Calu3 (cell line): ENCODE results near the gene RRP9. TPM values are rescaled to one million over a fixed set of nuclear protein-coding genes. Genes with fewer than 3 reads are reported as not detected.
A peak's percentile ranks its signal among the peaks of the same experiment; 100 is the strongest.

Source experiments
- BruUV-seq: library from RNA; stranded (reverse); fragments of 400-500 nt; replicated peaks from 2 replicates; lab custom pipeline; 2021; lab: Mats Ljungman, UMichigan
- CTCF ChIA-PET: fragments of 300-600 bp; sonication (Branson Sonifier 250); formaldehyde crosslinking; loops from one replicate; lab custom pipeline; 2022; ENCODE audit warnings: antibody characterized with exemption; lab: Charles Lee
- DNase-seq: peaks from one replicate; pipeline ENCODE4 v3.0.0; 2022
- H3K27ac Mint-ChIP-seq: one replicate; pipeline ENCODE4 v1.8.0; 2022; ENCODE audit warnings: mixed read lengths; ENCODE audit not compliant: unreplicated experiment
- H3K27me3 Mint-ChIP-seq: one replicate; pipeline ENCODE4 v1.8.0; 2022; ENCODE audit warnings: mixed read lengths; ENCODE audit not compliant: unreplicated experiment
- H3K36me3 Mint-ChIP-seq: one replicate; pipeline ENCODE4 v1.8.0; 2022; ENCODE audit warnings: mild to moderate bottlenecking, moderate library complexity, mixed read lengths; ENCODE audit not compliant: insufficient read depth, unreplicated experiment
- H3K4me1 Mint-ChIP-seq: one replicate; pipeline ENCODE4 v1.8.0; 2022; ENCODE audit warnings: mild to moderate bottlenecking, low read depth, mixed read lengths; ENCODE audit not compliant: unreplicated experiment
- H3K4me3 Mint-ChIP-seq: one replicate; pipeline ENCODE4 v1.8.0; 2022; ENCODE audit warnings: mild to moderate bottlenecking, low read depth, moderate library complexity, mixed read lengths; ENCODE audit not compliant: unreplicated experiment
- H3K9me3 Mint-ChIP-seq: one replicate; pipeline ENCODE4 v1.8.0; 2022; ENCODE audit warnings: low read depth, mixed read lengths; ENCODE audit not compliant: unreplicated experiment
- CTCF ChIP-seq: fragments of 200-600 bp; IDR thresholded peaks from one replicate; pipeline ENCODE4 v1.8.0; 2022; ENCODE audit warnings: antibody characterized with exemption; ENCODE audit not compliant: unreplicated experiment
- intact Hi-C: fragments of 100-400 bp; cut with micrococcal nuclease; formaldehyde crosslinking; loops from one replicate; pipeline ENCODE4 v1.10.0; 2022; ENCODE audit not compliant: unreplicated experiment
- total RNA-seq: library from RNA; stranded (reverse); gene quantifications from 2 replicates; pipeline ENCODE4 v1.2.3, GENCODE V29; 2022

The RRP9 gene
- total RNA-seq, 1 experiment from 2014 or later: 39.3 TPM

- intact Hi-C loops: no loop called here
- DNase-seq: no peak
- TF ChIP-seq CTCF: no peak
- H3K4me1 Mint-ChIP-seq: no peaks in the 10 kb centered on the region
- CTCF ChIA-PET: no interaction called here
- H3K9me3 Mint-ChIP-seq: no peaks in the 10 kb centered on the region
- peaks cover 47% of the 10 kb centered on the region for H3K27me3 Mint-ChIP-seq
- no TSS peak for BruUV-seq
- no peaks in the 10 kb centered on the region for H3K36me3 Mint-ChIP-seq
- peak within 1 kb of the TSS; percentile 55 for H3K4me3 Mint-ChIP-seq
- no peak within 1 kb of the TSS for H3K27ac Mint-ChIP-seq
These were observed 13.6 kb upstream of the RRP9 start, which contains the start of gene GPR62 for GRCh38 chr3:51955175-51955892. GPR62 (plus strand) TSS chr3:51955381; CDS start chr3:51955653, 272 bp downstream.

GRCh38 chr3:51954713-51955112, 13.0 kb upstream of the RRP9 start:
- BruUV-seq: no TSS peak
- intact Hi-C loops: no loop called here
- H3K36me3 Mint-ChIP-seq: no peaks in the 10 kb centered on the region
- no peak overlapping the region for H3K4me3 Mint-ChIP-seq
- DNase-seq: no peak
- peaks cover 47% of the 10 kb centered on the region for H3K27me3 Mint-ChIP-seq
- CTCF ChIA-PET: no interaction called here
- H3K4me1 Mint-ChIP-seq: no peaks in the 10 kb centered on the region
- H3K27ac Mint-ChIP-seq: no peak overlapping the region
- no peak for TF ChIP-seq CTCF
- no peaks in the 10 kb centered on the region for H3K9me3 Mint-ChIP-seq

- CTCF ChIA-PET: no interaction called here
- no TSS peak for BruUV-seq
- Mint-ChIP-seq H3K4me1 (no peaks in the 10 kb centered on the region), H3K27ac (no peak overlapping the region), H3K27me3 (peaks cover 47% of the 10 kb centered on the region), H3K4me3 (no peak overlapping the region), H3K36me3 (no peaks in the 10 kb centered on the region), H3K9me3 (no peaks in the 10 kb centered on the region)
- intact Hi-C loops: no loop called here
- no peak for DNase-seq
- TF ChIP-seq CTCF: no peak
These were observed 12.4 kb upstream of the RRP9 start for GRCh38 chr3:51954105-51954504.

GRCh38 chr3:51953445-51953844, 11.7 kb upstream of the RRP9 start:
- Mint-ChIP-seq H3K4me1 (no peaks in the 10 kb centered on the region), H3K9me3 (no peaks in the 10 kb centered on the region), H3K36me3 (no peaks in the 10 kb centered on the region), H3K27ac (no peak overlapping the region), H3K27me3 (peaks cover 47% of the 10 kb centered on the region), H3K4me3 (no peak overlapping the region)
- CTCF ChIA-PET: no interaction called here
- intact Hi-C loops: no loop called here
- no peak for TF ChIP-seq CTCF
- DNase-seq: no peak
- no TSS peak for BruUV-seq
